Skeletal muscle satellite cell (primary cell): ENCODE results near the gene RSPH6A.
A peak's percentile ranks its signal among the peaks of the same experiment; 100 is the strongest.

ENCODE experiments used
- H3K27me3 ChIP-seq: 2 replicates; pipeline ENCODE4 v1.7.0; 2013; ENCODE audit warnings: low read length; ENCODE audit not compliant: control insufficient read depth, insufficient read depth
- H3K36me3 ChIP-seq: 2 replicates; pipeline ENCODE4 v1.7.0; 2013; ENCODE audit warnings: mild to moderate bottlenecking, control low read depth, low read length; ENCODE audit not compliant: insufficient read depth
- H3K4me1 ChIP-seq: 2 replicates; pipeline ENCODE4 v1.7.0; 2013; ENCODE audit warnings: low read length; ENCODE audit not compliant: control insufficient read depth, insufficient read depth
- H3K4me2 ChIP-seq: 2 replicates; pipeline ENCODE4 v1.7.0; 2013; ENCODE audit warnings: mild to moderate bottlenecking, low read length
- H3K4me3 ChIP-seq: 2 replicates; pipeline ENCODE4 v1.7.0; 2013; ENCODE audit warnings: low read length
- H3K9ac ChIP-seq: 2 replicates; pipeline ENCODE4 v1.7.0; 2013; ENCODE audit warnings: mild to moderate bottlenecking, low read depth, low read length, moderate library complexity
- H3K9me3 ChIP-seq: replicated peaks from 2 replicates; pipeline ENCODE4 v1.7.0; 2013; ENCODE audit warnings: mild to moderate bottlenecking, control low read depth, low read length

RSPH6A gene

GRCh38 chr19:45773384-45773783, 41.7 kb downstream of the RSPH6A start:
- Histone ChIP-seq H3K27me3 (no peaks in the 10 kb centered on the region), H3K9ac (no peak overlapping the region), H3K4me2 (no peak overlapping the region), H3K4me3 (no peak overlapping the region), H3K36me3 (peaks cover 30% of the 10 kb centered on the region), H3K9me3 (no peaks in the 10 kb centered on the region), H3K4me1 (peaks cover 14% of the 10 kb centered on the region)

GRCh38 chr19:45772912-45773311, 42.2 kb downstream of the RSPH6A start:
- Histone ChIP-seq H3K9ac (no peak overlapping the region), H3K4me1 (peaks cover 14% of the 10 kb centered on the region), H3K4me3 (no peak overlapping the region), H3K36me3 (peaks cover 25% of the 10 kb centered on the region), H3K27me3 (no peaks in the 10 kb centered on the region), H3K4me2 (no peak overlapping the region), H3K9me3 (no peaks in the 10 kb centered on the region)

- no peak overlapping the region for H3K4me2 ChIP-seq
- no peak overlapping the region for H3K4me3 ChIP-seq
- no peaks in the 10 kb centered on the region for H3K9me3 ChIP-seq
- peaks cover 19% of the 10 kb centered on the region for H3K36me3 ChIP-seq
- H3K9ac ChIP-seq, result no peak overlapping the region
- no peaks in the 10 kb centered on the region for H3K27me3 ChIP-seq
- H3K4me1 ChIP-seq, result peaks cover 14% of the 10 kb centered on the region
Measured at GRCh38 chr19:45772130-45772840, 42.8 kb downstream of the RSPH6A start.

GRCh38 chr19:45771311-45771933, 43.7 kb downstream of the RSPH6A start:
- no peaks in the 10 kb centered on the region for H3K27me3 ChIP-seq

GRCh38 chr19:45770192-45771101, 44.7 kb downstream of the RSPH6A start:
- H3K9ac ChIP-seq, result peak overlapping the region; percentile 72
- peak overlapping the region; percentile 71 for H3K4me3 ChIP-seq
- H3K36me3 ChIP-seq, result peaks cover 10% of the 10 kb centered on the region
- H3K4me2 ChIP-seq, result peak overlapping the region; percentile 96
- H3K9me3 ChIP-seq, result no peaks in the 10 kb centered on the region
- no peaks in the 10 kb centered on the region for H3K27me3 ChIP-seq
- H3K4me1 ChIP-seq, result peaks cover 26% of the 10 kb centered on the region

More at GRCh38 chr19:45771311-45771933, 43.7 kb downstream of the RSPH6A start:
- Histone ChIP-seq H3K4me1 (peaks cover 22% of the 10 kb centered on the region), H3K4me3 (no peak overlapping the region), H3K9ac (no peak overlapping the region), H3K36me3 (peaks cover 11% of the 10 kb centered on the region), H3K4me2 (peak overlapping the region; percentile 96), H3K9me3 (no peaks in the 10 kb centered on the region)

GRCh38 chr19:45769821-45770191, 45.3 kb downstream of the RSPH6A start:
- Histone ChIP-seq H3K36me3 (peaks cover 9% of the 10 kb centered on the region), H3K27me3 (no peaks in the 10 kb centered on the region), H3K4me2 (peak overlapping the region; percentile 96), H3K9ac (peak overlapping the region; percentile 72), H3K4me3 (peak overlapping the region; percentile 71), H3K9me3 (no peaks in the 10 kb centered on the region), H3K4me1 (peaks cover 26% of the 10 kb centered on the region)

- no peaks in the 10 kb centered on the region for H3K27me3 ChIP-seq
- H3K9ac ChIP-seq, result peak within 1 kb of the TSS; percentile 82
- H3K9me3 ChIP-seq, result no peaks in the 10 kb centered on the region
- peak within 1 kb of the TSS; percentile 96 for H3K4me2 ChIP-seq
- peaks cover 26% of the 10 kb centered on the region for H3K4me1 ChIP-seq
- peaks cover 4% of the 10 kb centered on the region for H3K36me3 ChIP-seq
- peak within 1 kb of the TSS; percentile 77 for H3K4me3 ChIP-seq
Measured at GRCh38 chr19:45768984-45769782, 45.9 kb downstream of the RSPH6A start, which contains the start of gene SIX5. Gene SIX5 (minus strand): TSS chr19:45769252. CDS start chr19:45768844, 408 bp downstream.

GRCh38 chr19:45768655-45768983, 46.5 kb downstream of the RSPH6A start:
- H3K36me3 ChIP-seq, result peaks cover 3% of the 10 kb centered on the region
- H3K4me3 ChIP-seq, result peak overlapping the region; percentile 77
- no peaks in the 10 kb centered on the region for H3K9me3 ChIP-seq
- peaks cover 3% of the 10 kb centered on the region for H3K27me3 ChIP-seq
- H3K4me2 ChIP-seq, result peak overlapping the region; percentile 96
- peak overlapping the region; percentile 82 for H3K9ac ChIP-seq
- peaks cover 26% of the 10 kb centered on the region for H3K4me1 ChIP-seq

- H3K27me3 ChIP-seq, result peaks cover 3% of the 10 kb centered on the region
- no peaks in the 10 kb centered on the region for H3K36me3 ChIP-seq
- peak overlapping the region; percentile 82 for H3K9ac ChIP-seq
- peak overlapping the region; percentile 96 for H3K4me2 ChIP-seq
- H3K4me3 ChIP-seq, result peak overlapping the region; percentile 77
- no peaks in the 10 kb centered on the region for H3K9me3 ChIP-seq
- peaks cover 26% of the 10 kb centered on the region for H3K4me1 ChIP-seq
Measured at GRCh38 chr19:45767881-45768654, 47.0 kb downstream of the RSPH6A start.

- Histone ChIP-seq H3K4me3 (peak overlapping the region; percentile 77), H3K27me3 (peaks cover 3% of the 10 kb centered on the region), H3K4me2 (peak overlapping the region; percentile 96), H3K4me1 (peaks cover 26% of the 10 kb centered on the region), H3K36me3 (no peaks in the 10 kb centered on the region), H3K9me3 (no peaks in the 10 kb centered on the region), H3K9ac (peak overlapping the region; percentile 82)
Measured at GRCh38 chr19:45767410-45767880, 47.7 kb downstream of the RSPH6A start.
